Kidney epithelial cell (primary cell): Measurements from ENCODE around the gene CUX1. TPM values are rescaled to one million over a fixed set of nuclear protein-coding genes. Genes with fewer than 3 reads are reported as not detected.

Source experiments
- DNase-seq: peaks from one replicate; pipeline ENCODE4 v3.0.0-alpha.2; 2010; ENCODE audit warnings: low read depth
- H3K27me3 ChIP-seq: 2 replicates; pipeline ENCODE4 v1.6.0; 2011; ENCODE audit warnings: low read length; ENCODE audit not compliant: control insufficient read depth, insufficient read depth
- H3K36me3 ChIP-seq: 2 replicates; pipeline ENCODE4 v1.5.1; 2011; ENCODE audit warnings: low read length; ENCODE audit not compliant: control insufficient read depth, insufficient read depth
- H3K4me3 ChIP-seq: 2 replicates; pipeline ENCODE4 v1.5.1; 2011; ENCODE audit warnings: low read depth, mild to moderate bottlenecking, control low read depth, low read length
- total RNA-seq: library from RNA; depleted of rRNA; stranded (reverse); fragments of >200 nt; gene quantifications from 2 replicates; pipeline ENCODE4 v1.2.3, GENCODE V29; 2015
- TF ChIP-seq, protein P1 (sequence below): IDR thresholded peaks from 2 replicates; pipeline ENCODE4 v1.5.1; 2011; ENCODE audit warnings: mild to moderate bottlenecking, moderate library complexity, low read length, control low read depth, inconsistent platforms; ENCODE audit not compliant: insufficient read depth, poor library complexity, severe bottlenecking

CUX1 gene
- total RNA-seq, 1 donor from 2014 or later = 56.7 TPM

DNA sequence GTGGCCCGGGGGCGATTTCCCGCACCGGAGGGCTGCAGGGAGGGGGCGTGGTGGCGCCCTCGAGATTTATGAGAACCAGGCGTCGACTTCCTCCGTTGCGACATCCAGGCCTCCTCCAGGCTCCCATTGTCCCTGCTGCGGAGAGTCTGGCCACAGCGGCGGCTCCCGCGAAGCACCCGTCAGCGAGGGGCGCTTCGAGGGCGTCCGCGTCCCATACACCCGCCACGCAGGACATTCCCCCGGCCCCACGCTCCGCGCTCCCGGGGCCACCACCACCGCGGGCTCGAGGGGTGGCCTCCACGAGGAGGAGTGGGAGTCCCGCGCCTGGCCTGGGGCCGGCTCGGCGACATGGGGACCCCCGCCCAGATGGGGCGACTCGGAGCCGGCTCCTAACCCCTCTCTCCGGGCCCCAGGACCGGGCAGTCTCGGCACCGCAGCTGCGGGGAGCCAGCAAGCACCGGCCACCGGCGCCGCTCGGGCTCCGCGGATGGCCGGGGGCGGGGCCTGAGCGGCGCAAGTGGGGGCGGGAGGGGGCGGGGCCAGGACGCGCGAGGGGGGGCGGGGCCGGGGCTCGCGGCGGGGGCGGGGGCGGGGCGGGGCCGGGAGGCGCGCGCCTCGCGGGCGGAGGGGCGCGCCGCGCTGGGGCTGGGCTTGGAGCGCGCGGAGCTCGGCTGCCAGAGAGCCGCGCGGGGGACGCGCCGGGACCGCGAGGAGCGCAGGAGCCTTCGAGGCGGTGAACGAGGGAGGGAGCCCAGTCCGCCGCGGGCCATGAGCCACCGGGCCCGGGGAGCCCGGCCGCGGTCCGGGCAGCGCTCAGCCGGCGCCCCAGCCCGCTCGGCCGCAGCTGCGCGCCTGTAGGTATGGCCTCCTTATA, 469.0 kb downstream of the CUX1 start, which contains the start of gene SH2B2:
Gene SH2B2, plus strand, starts transcription at position 632 of the 874 bp plus-strand sequence. CDS start 13,683 bp downstream, outside the sequence.
- Histone ChIP-seq H3K4me3 (peak within 1 kb of the TSS; percentile 79), H3K36me3 (no peaks in the 10 kb centered on the region), H3K27me3 (peaks cover 6% of the 10 kb centered on the region)
- TF ChIP-seq, protein P1, sequence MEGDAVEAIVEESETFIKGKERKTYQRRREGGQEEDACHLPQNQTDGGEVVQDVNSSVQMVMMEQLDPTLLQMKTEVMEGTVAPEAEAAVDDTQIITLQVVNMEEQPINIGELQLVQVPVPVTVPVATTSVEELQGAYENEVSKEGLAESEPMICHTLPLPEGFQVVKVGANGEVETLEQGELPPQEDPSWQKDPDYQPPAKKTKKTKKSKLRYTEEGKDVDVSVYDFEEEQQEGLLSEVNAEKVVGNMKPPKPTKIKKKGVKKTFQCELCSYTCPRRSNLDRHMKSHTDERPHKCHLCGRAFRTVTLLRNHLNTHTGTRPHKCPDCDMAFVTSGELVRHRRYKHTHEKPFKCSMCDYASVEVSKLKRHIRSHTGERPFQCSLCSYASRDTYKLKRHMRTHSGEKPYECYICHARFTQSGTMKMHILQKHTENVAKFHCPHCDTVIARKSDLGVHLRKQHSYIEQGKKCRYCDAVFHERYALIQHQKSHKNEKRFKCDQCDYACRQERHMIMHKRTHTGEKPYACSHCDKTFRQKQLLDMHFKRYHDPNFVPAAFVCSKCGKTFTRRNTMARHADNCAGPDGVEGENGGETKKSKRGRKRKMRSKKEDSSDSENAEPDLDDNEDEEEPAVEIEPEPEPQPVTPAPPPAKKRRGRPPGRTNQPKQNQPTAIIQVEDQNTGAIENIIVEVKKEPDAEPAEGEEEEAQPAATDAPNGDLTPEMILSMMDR = no peak
- DNase-seq = no peak

DNA sequence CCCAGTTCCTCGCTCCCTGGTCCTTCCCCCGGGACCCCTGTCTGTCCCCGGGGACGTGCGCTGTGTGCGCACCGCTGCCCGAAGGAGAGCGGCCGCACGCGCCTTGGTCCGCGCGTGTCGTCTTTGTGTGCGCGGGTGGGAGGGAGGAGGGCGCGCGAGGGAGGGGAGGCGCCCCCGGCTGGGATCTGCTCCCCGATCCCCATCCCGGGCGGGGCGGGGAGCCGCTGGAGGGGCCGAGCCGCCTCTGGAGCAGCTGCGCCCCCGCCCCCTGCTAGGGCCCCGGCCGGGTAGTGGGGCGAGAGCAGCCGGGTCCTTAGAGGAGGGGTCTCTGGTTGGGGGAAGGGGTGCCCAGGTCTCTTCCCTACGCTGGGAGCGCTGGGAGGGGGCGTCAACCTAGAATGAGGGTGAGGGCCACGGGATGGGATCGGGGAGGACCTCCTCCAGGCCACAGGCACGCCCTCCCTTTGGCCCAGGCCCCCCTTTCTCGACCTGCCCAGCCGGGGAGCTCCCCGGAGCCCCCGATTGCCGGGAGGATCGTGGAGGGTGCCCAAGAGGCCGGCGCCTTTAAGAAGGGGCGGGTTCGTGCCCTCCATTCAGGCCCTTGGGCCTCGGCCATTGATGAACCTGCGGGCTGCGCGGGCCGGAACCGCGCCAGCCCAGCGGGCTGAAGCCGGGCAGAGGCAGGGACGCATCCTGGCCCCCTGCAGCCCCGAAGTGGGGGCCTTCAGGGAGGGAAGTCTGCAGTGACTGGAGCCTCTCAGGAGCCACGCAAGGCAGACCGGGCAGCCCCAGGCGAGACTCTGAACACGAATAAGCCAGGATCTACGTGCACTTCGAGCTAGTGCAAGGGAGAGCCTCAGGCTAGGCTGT, 469.9 kb downstream of the CUX1 start:
- H3K36me3 ChIP-seq = no peaks in the 10 kb centered on the region
- DNase-seq = no peak
- peak overlapping the region; percentile 79 for H3K4me3 ChIP-seq
- TF ChIP-seq, protein P1 = no peak
- peaks cover 6% of the 10 kb centered on the region for H3K27me3 ChIP-seq

DNA sequence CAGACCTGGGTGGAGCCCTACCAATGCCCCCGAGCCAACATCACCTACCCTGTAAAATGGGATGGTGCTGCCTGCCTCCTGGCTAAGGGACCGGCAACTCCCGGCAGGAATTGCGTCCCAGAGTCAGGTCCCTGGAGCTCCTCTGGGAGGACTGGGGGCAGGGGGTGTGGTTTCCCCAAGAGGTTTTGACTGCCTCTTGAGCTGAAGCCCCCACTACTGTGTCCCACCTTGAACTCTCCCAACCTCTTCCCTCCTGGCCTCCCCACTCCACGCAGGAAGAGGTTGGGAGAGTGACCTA, 470.5 kb downstream of the CUX1 start:
- peak overlapping the region; percentile 79 for H3K4me3 ChIP-seq
- no peaks in the 10 kb centered on the region for H3K36me3 ChIP-seq
- no peak for DNase-seq
- TF ChIP-seq, protein P1 = no peak
- H3K27me3 ChIP-seq = peaks cover 6% of the 10 kb centered on the region

DNA sequence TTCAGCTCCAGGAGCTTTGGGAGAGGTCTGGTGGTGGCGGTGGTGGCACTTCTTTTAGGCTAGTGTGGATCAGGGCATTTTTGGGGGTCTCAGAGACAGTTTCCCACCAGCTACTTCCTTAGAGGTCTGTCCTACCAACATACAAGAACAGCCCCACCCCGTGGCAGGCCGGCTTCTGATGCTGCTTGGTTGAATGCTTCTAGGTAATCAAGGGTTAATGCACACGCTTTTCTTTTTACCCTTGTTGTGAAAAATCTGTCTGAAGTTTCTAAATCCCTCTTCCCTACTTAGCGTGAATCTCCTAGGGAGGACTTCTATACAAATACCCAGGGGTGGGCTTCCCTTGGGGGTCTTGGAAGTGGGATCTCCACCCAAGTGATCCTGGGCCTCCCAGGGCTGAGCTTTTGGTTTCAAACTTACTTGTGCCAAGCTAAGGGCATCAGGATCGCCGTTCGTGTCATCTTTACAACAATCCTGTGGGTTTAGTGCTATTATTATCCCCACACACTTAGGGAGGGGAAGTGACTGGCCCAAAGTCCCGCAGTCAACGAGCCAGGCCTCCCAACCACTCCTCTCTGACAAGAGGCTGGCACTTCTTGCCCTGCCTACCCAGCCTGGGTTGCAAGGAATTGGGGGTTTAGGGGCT, 471.0 kb downstream of the CUX1 start:
- Histone ChIP-seq H3K27me3 (peaks cover 6% of the 10 kb centered on the region), H3K4me3 (peak overlapping the region; percentile 79), H3K36me3 (no peaks in the 10 kb centered on the region)
- TF ChIP-seq, protein P1 = no peak
- no peak for DNase-seq

DNA sequence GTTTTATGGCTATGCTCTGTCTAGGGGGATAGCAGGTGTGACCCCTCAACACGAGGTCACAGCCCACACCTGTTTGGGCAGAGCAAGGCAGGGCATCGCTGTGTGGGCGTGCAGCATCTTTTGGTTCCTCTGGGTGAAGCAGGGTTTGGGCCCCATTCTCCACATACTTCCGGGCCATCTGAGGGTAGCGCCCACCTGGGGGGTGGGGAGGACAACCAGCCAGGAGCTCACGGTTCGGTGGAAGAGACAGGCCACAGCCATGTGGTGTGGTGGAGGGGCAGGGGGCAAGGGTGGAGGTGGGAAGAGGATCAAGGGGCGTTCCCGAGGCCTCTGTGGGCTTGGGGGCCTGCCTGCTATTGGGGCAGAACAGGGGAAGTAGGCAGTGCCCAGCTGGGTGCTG, 471.6 kb downstream of the CUX1 start:
- TF ChIP-seq, protein P1 = no peak

More for the DNA sequence above, 471.6 kb downstream of the CUX1 start:
- Histone ChIP-seq H3K36me3 (no peaks in the 10 kb centered on the region), H3K4me3 (no peak overlapping the region), H3K27me3 (peaks cover 8% of the 10 kb centered on the region)
- no peak for DNase-seq
